GM21515 (cell line): Measurements from ENCODE around the gene NMB.
"Not testable (repeated sequence)": the region's sequence is repeated elsewhere in the genome, so short reads cannot be mapped to it uniquely, and the experiment has no call there.

Source experiments
- ATAC-seq: cut with Tn5 transposase; IDR thresholded peaks from one replicate; pipeline ENCODE4 v1.9.1; 2021; ENCODE audit not compliant: unreplicated experiment

The NMB gene

DNA sequence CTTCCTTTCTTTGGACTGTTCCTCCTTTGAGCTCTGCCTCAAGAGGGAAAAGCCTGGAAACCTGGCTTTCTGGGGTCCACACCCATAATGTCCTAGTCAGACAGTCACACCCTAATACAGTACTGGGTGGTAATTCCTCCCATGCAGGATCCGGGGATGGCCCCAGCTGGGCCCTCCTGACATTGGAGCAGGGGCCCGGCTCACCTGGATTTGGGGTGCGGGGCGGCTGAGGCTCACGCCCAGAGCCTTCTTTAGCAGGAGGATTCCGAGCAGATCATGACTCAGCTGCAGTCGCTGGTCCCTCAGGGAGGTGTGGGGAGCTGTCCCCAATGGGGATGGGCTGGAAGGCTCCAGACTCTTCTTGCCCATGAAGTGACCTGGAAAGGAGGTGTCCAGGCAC, 1.0 kb downstream of the NMB start:
- ATAC-seq: no peak

DNA sequence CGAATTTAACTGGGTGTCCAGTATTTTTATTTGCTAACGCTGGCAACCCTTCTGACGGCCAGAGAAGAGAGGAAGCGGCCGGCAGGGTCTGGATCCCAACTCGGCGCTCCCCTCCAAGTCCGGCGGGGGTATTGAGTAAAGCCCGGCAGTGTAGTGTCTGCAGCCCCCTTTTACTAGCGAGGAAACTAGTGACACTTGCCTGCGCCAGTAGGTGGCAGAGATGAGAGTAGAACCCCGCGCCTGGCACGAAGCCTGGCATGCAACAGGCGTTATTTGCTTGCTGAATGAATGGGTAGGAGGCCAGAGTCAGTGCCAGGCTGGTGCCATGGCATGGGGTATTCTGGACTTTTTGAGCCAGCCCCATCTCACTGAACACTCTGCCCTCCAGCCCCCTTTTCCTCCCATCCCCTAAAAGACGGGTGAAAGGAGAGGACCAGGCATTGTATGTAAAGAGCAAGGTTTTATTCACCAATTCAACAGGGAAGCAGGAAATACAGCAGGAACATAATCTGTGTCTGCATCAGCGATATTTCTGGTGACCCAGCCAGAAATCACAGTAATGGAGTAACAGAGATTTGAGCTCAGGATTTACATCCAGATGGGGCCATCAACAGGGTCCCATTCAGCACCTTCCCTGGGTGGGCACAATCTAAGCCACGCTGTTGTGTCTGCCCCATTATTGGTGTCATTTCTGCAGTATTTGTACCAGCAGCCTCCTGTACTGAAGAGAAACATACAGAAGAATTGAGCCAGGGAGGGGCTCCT, 3.1 kb downstream of the NMB start:
- ATAC-seq: no peak

GRCh38 chr15:84653910-84654688, 3.9 kb downstream of the NMB start, which contains the start of gene WDR73:
Gene WDR73 (minus strand): TSS chr15:84654283. CDS start chr15:84654274, 9 bp downstream.
- peak; percentile 82 for ATAC-seq

GRCh38 chr15:84653584-84653909, 4.5 kb downstream of the NMB start:
- no peak for ATAC-seq

GRCh38 chr15:84649706-84650105, 8.3 kb downstream of the NMB start:
- no peak for ATAC-seq

DNA sequence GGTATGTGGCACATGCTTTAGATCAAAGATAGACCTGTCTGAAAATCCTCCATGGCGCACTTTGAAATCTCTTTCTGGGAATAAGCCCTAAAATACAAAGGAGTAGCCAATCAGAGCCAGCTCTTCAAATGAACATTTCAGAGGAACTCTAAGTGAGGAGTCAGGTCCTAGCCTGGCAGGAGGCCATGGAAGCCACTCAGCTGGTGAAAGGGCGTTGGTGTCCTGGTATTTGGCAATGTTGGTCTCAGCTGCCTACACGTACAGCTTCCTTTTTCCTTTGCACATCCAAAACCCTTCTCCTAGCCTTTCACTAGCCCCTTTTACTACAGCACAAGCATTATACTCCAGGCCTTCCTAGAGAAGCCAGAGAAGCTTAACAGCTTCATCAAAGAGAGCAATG, 9.5 kb downstream of the NMB start:
- ATAC-seq: no peak

GRCh38 chr15:84647726-84648125, 10.3 kb downstream of the NMB start:
- ATAC-seq: no peak

- no peak for ATAC-seq
Observed at GRCh38 chr15:84645997-84646396, 12.0 kb downstream of the NMB start.

GRCh38 chr15:84645496-84645895, 12.5 kb downstream of the NMB start:
- ATAC-seq: no peak

- ATAC-seq: no peak
Observed at GRCh38 chr15:84643838-84644237, 14.2 kb downstream of the NMB start.

DNA sequence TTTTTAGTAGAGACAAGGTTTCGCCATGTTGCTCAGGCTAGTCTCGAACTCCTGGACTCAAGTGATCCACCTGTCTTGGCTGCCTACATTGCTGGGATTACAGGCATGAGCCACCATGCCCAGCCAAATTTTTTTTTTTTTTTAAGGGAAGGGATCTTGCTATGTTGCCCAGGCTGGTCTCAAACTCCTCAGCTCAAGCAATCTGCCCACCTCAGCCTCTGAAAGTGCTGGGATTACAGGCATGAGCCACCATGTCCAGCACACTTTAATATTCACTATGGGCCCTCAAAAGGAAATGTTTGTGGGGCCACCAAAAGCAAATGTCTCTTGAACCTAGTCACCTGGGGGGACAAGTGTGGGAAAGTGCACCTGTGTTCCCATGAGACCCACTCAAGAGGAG, 15.4 kb downstream of the NMB start:
- ATAC-seq: not testable (repeated sequence)

GRCh38 chr15:84641871-84642270, 16.1 kb downstream of the NMB start:
- not testable (repeated sequence) for ATAC-seq

- no peak for ATAC-seq
Observed at GRCh38 chr15:84638103-84638502, 19.9 kb downstream of the NMB start.

GRCh38 chr15:84634228-84634837, 23.7 kb downstream of the NMB start:
- ATAC-seq: no peak

GRCh38 chr15:84633311-84634227, 24.4 kb downstream of the NMB start:
- peak; percentile 51 for ATAC-seq

GRCh38 chr15:84631706-84632272, 26.2 kb downstream of the NMB start:
- no peak for ATAC-seq

DNA sequence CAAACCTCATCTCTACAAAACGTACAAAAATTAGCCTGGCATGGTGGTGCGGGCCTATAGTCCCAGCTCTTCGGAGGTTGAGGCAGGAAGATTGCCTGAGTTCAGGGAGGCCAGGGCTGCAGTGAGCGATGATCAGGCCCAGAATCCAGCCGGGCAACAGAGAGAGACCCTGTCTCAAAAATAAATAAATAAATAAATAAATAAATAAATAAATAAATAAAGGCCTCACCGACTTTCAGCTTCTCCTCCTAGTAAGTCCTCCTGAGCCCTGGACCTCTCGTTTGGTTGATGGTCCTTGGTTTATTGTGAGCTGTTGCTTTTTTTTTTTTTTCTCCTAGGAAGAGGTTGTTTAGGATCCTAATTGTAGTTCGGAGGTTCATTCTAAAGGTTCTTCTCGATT, 29.0 kb downstream of the NMB start:
- ATAC-seq: no peak

DNA sequence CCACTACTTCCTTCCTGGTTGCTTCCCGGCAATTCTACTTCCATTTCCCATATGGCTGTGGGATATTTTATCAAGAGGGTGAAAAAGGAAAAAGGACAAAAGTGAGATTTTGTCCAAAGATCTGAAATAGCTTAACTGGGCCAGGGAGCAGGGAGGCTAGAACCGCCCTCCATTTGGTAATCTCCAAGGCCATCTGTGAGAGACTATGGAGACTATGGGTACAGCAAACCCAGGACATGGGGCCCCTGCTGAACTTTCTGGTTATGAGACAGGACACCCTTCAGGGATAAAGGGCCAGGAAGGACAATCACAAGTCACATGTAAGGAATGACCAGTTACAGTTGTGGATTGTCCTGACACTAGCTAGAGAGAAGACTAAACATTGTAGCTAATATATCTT, 32.9 kb downstream of the NMB start:
- ATAC-seq: no peak

DNA sequence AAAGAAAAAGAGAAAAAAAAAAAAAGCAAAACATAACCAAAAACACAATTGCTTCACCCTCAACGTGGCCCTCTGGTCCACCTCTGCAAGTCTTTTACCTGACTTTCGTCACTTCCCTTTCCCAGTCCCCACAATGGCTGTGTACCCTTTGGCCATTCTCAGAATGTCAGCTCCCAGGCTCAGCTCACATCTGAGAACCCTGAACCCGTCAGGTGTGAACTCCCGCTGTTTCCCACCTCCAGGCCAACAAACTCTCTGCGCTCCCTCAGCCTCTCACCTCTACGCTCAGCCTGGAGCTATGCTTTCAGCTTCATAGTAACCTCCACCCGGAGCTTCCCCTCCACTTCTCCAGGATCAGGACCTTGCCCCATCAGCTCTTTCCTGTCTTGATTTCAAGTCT, 33.6 kb downstream of the NMB start:
- no peak for ATAC-seq

DNA sequence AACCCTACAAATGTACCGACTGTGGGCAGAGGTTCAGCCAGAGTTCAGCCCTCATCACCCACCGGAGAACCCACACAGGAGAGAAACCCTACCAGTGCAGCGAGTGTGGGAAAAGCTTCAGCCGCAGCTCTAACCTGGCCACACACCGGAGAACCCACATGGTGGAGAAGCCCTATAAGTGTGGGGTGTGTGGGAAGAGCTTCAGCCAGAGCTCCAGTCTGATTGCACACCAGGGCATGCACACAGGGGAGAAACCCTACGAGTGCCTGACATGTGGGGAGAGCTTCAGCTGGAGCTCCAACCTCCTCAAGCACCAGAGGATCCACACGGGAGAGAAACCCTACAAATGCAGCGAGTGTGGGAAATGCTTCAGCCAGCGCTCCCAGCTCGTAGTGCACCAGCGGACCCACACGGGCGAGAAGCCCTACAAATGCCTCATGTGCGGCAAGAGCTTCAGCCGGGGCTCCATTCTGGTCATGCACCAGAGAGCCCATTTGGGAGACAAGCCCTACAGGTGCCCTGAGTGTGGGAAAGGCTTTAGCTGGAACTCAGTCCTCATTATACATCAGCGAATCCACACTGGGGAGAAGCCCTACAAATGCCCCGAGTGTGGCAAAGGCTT, 36.5 kb downstream of the NMB start:
- no peak for ATAC-seq
